HCT116 (cell line): ENCODE measurements around the gene ZNF524.

Experiments used
- EZH2 ChIP-seq: fragments of 200-600 bp; sonication (generic); IDR thresholded peaks from 2 replicates; pipeline ENCODE4 v1.6.1; 2017; ENCODE audit warnings: antibody characterized with exemption, mixed run types
- POLR2A ChIP-seq: IDR thresholded peaks from 2 replicates; pipeline ENCODE4 v1.7.0; 2011; ENCODE audit warnings: borderline replicate concordance; ENCODE audit not compliant: insufficient read depth, insufficient read length; ENCODE audit errors: extremely low read depth
- RAD21 ChIP-seq: IDR thresholded peaks from 2 replicates; pipeline ENCODE4 v1.6.1; 2012; ENCODE audit warnings: low read depth, mild to moderate bottlenecking
- SP1 ChIP-seq: IDR thresholded peaks from 2 replicates; pipeline ENCODE4 v1.6.1; 2012; ENCODE audit warnings: low read depth
- ZNF274 ChIP-seq: fragments of 200-500 bp; sonication (Bioruptor generic); IDR thresholded peaks from 2 replicates; pipeline ENCODE4 v1.6.1; 2014; ENCODE audit warnings: mild to moderate bottlenecking, low read depth, low read length, inconsistent platforms
- TF ChIP-seq, protein P1 (sequence below), 3 experiments: fragments of 200-600 bp in 1 of 3; sonication (generic) in 1 of 3; IDR thresholded peaks in 2 of 3; conservative IDR thresholded peaks in 1 of 3; 2 replicates each; pipeline ENCODE4 v1.5.1; 2012 to 2017; ENCODE audit warnings: low read depth in 2 of 3, low read length in 2 of 3, antibody characterized with exemption in 1 of 3, borderline replicate concordance in 1 of 3, control low read depth in 1 of 3, mild to moderate bottlenecking in 1 of 3, mixed read lengths in 1 of 3, mixed run types in 1 of 3, moderate library complexity in 1 of 3; ENCODE audit not compliant: insufficient read depth in 1 of 3
- TF ChIP-seq, protein P2 (sequence below): IDR thresholded peaks from 2 replicates; pipeline ENCODE4 v1.6.1; 2012; ENCODE audit warnings: low read depth
- TF ChIP-seq, protein P3 (sequence below): IDR thresholded peaks from 2 replicates; pipeline ENCODE4 v1.6.1; 2011; ENCODE audit warnings: mild to moderate bottlenecking, low read length, moderate library complexity; ENCODE audit not compliant: insufficient replicate concordance; ENCODE audit errors: extremely low read depth
- TF ChIP-seq, protein P4 (sequence below): IDR thresholded peaks from 2 replicates; pipeline ENCODE4 v1.6.1; 2012

DNA sequence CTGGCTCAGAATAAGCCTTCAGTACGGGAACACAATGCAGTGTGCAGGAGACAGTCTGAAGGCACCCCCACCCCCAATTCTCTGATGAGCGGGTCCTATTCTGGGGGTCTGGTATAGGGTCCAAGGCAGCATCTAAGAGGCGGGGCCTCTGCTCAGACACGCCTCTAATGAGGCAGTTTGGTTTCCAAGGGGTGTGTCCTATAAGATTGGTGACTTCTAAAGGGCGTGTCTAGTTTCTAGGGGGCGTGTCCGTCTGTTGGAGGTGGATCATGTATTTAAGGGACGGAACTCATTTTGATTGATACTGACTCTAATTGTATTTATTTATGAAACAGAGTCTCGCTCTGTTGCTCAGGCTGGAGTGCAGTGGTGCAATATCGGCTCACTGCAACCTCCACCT, 9.5 kb upstream of the ZNF524 start:
- TF ChIP-seq, protein P1, sequence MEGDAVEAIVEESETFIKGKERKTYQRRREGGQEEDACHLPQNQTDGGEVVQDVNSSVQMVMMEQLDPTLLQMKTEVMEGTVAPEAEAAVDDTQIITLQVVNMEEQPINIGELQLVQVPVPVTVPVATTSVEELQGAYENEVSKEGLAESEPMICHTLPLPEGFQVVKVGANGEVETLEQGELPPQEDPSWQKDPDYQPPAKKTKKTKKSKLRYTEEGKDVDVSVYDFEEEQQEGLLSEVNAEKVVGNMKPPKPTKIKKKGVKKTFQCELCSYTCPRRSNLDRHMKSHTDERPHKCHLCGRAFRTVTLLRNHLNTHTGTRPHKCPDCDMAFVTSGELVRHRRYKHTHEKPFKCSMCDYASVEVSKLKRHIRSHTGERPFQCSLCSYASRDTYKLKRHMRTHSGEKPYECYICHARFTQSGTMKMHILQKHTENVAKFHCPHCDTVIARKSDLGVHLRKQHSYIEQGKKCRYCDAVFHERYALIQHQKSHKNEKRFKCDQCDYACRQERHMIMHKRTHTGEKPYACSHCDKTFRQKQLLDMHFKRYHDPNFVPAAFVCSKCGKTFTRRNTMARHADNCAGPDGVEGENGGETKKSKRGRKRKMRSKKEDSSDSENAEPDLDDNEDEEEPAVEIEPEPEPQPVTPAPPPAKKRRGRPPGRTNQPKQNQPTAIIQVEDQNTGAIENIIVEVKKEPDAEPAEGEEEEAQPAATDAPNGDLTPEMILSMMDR (IDR thresholded peaks at IDR 0.05 in 2 of 3, conservative IDR thresholded peaks at IDR 0.05 in 1 of 3; ENCODE audit: borderline replicate concordance in 1 of 3, insufficient read depth in 1 of 3, low read depth in 2 of 3, low read length in 2 of 3): no peak
- no peak for TF ChIP-seq EZH2
- TF ChIP-seq ZNF274: no peak
- TF ChIP-seq RAD21: no peak
- TF ChIP-seq POLR2A: no peak
- TF ChIP-seq, protein P2, sequence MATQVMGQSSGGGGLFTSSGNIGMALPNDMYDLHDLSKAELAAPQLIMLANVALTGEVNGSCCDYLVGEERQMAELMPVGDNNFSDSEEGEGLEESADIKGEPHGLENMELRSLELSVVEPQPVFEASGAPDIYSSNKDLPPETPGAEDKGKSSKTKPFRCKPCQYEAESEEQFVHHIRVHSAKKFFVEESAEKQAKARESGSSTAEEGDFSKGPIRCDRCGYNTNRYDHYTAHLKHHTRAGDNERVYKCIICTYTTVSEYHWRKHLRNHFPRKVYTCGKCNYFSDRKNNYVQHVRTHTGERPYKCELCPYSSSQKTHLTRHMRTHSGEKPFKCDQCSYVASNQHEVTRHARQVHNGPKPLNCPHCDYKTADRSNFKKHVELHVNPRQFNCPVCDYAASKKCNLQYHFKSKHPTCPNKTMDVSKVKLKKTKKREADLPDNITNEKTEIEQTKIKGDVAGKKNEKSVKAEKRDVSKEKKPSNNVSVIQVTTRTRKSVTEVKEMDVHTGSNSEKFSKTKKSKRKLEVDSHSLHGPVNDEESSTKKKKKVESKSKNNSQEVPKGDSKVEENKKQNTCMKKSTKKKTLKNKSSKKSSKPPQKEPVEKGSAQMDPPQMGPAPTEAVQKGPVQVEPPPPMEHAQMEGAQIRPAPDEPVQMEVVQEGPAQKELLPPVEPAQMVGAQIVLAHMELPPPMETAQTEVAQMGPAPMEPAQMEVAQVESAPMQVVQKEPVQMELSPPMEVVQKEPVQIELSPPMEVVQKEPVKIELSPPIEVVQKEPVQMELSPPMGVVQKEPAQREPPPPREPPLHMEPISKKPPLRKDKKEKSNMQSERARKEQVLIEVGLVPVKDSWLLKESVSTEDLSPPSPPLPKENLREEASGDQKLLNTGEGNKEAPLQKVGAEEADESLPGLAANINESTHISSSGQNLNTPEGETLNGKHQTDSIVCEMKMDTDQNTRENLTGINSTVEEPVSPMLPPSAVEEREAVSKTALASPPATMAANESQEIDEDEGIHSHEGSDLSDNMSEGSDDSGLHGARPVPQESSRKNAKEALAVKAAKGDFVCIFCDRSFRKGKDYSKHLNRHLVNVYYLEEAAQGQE: no peak
- no peak for TF ChIP-seq SP1
- TF ChIP-seq, protein P3, sequence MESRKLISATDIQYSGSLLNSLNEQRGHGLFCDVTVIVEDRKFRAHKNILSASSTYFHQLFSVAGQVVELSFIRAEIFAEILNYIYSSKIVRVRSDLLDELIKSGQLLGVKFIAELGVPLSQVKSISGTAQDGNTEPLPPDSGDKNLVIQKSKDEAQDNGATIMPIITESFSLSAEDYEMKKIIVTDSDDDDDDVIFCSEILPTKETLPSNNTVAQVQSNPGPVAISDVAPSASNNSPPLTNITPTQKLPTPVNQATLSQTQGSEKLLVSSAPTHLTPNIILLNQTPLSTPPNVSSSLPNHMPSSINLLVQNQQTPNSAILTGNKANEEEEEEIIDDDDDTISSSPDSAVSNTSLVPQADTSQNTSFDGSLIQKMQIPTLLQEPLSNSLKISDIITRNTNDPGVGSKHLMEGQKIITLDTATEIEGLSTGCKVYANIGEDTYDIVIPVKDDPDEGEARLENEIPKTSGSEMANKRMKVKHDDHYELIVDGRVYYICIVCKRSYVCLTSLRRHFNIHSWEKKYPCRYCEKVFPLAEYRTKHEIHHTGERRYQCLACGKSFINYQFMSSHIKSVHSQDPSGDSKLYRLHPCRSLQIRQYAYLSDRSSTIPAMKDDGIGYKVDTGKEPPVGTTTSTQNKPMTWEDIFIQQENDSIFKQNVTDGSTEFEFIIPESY: no peak
- TF ChIP-seq, protein P4, sequence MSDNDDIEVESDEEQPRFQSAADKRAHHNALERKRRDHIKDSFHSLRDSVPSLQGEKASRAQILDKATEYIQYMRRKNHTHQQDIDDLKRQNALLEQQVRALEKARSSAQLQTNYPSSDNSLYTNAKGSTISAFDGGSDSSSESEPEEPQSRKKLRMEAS: no peak
